Glomerular endothelial cell (primary cell): ENCODE data around the gene FNBP1. TPM values are rescaled to one million over a fixed set of nuclear protein-coding genes. Genes with fewer than 3 reads are reported as not detected.
A peak's percentile ranks its signal among the peaks of the same experiment; 100 is the strongest.

Experiments used
- DNase-seq: peaks from one replicate; pipeline ENCODE4 v3.0.0-alpha.2; 2011; ENCODE audit warnings: low read depth, low spot score; ENCODE audit errors: extremely low read depth
- total RNA-seq: library from RNA; depleted of rRNA; stranded (reverse); fragments of >200 nt; gene quantifications from 2 replicates; pipeline ENCODE4 v1.2.3, GENCODE V29; 2015

Gene FNBP1
- total RNA-seq = 17.9 and 30.1 TPM in 2 replicates

DNA sequence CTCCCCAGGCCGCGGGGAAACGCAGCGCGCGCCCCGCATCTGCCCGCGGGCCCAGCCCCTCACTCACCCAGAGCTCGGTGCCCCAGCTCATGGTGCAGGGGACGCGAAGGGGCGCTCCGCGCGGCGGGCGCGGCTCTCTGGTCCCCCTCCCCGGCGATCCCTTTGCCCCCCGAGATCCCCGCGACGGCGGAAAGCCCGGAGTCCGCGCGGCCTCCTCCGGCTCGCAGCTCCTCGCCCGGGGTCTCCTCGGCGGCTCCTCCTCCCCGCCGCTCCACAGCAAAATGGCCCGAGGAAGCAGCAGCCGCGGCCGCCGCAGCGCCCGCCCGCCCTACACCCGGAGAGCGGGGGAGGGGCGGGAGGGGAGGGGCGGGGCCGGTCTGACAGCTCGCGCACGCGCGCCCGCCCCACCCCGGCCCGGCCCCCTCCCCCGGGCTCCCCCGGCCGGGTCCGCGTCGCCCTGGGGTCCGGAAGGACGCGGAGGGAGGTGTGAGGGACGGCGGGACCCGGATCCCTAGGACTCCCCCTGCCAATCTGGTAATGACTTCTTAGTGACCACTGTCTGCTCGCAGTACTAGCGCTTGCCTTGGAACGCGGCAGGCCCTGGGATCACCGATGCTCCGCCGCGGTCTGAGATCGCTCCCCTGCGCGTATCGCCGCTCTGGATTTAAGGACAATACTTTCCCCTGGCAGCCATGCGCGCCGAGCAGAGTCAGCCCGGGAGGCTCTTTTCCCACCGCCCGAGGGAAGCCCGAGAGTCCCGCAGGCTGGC is at the start of gene FNBP1:
Gene FNBP1, minus strand, starts transcription at position 305 of the 769 bp plus-strand sequence. Its CDS starts 214 bp downstream, at position 91.
- DNase-seq = no peak

DNA sequence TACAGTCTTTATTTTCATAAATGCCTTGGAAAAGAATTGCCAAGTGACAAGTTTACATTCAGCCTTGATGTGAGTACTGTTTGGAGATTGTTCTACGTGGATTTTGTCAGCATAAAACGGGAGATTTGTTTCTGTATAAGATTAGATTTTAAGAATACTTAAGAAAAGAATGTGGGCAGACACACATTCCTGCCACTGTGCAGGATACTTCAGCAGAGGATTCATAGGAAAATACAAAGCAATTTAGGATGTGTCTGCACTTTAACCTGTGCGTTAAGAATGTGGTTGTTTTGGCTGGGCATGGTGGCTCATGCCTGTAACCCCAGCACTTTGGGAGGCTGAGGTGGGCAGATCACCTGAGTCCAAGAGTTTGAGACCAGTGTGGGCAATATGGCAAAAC is 47.9 kb upstream of the FNBP1 start:
- DNase-seq = no peak

- no peak for DNase-seq
Measured at GRCh38 chr9:130089141-130089540, 46.2 kb upstream of the FNBP1 start.

DNA sequence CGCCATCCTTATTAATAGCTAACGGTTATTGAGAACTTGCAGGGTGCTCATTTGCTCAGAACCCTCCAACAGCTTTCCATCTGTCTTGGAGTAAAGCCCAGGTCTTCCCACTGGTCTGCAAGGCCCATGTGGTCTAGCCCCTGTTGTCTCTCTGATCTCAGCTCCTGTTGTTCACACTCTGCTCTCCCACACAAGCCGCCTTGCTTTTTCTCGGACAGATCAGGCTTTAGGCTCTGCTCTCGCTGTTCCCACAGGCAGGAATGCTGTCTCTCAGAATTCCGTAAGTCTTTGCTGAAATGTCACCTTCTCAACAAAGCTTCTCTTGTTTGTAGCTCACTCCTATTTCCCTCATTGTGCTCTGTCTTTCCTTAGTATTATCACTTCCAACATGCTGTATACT is 45.1 kb upstream of the FNBP1 start:
- DNase-seq = no peak

GRCh38 chr9:130084337-130084736 is 41.3 kb upstream of the FNBP1 start:
- no peak for DNase-seq

GRCh38 chr9:130078547-130078946 is 35.6 kb upstream of the FNBP1 start:
- no peak for DNase-seq

GRCh38 chr9:130073373-130073772 is 30.4 kb upstream of the FNBP1 start:
- peak; percentile 83 for DNase-seq

- peak; percentile 20 for DNase-seq
Measured at GRCh38 chr9:130072515-130073235, 29.7 kb upstream of the FNBP1 start.

DNA sequence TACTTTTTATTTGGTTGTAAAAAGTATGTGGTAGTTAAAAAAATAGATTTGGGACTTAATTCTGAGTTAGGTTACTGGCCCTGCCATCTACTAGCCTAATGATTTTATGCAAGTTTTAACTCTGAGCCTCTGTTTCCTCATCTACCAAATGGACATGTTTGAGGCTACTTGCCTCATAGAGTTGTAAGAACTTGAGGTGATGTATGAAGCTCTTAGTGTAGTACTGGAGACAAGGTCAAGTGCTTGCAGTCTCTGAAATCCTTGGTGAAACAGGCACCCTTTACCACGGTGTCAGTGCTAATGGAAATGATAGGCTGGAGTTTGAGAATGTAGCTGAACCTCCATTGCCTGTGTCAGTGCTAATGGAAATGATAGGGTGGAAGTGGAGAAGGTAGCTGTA is 26.1 kb upstream of the FNBP1 start:
- no peak for DNase-seq

DNA sequence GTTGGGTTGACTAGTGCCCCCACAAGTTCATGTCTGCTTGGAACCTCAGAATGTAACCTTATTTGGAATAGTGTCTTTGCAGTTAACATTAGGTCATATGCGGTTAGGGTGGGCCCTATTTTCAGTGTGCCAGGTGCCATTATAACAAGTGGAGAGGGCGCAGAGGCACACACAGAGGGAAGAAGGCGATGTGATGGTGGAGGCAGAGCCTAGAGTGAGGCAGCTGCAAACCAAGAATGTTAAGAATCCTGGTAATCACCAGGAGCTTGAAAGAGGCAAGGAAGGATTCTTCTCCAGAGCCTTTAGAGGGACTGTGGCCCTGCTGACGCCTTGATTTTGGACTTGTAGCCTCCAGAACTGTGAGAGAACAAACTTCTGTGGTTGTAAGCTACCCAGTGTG is 21.6 kb upstream of the FNBP1 start:
- DNase-seq = no peak

- DNase-seq = no peak
Measured at GRCh38 chr9:130062750-130063149, 19.8 kb upstream of the FNBP1 start.

- no peak for DNase-seq
Measured at GRCh38 chr9:130060296-130060695, 17.3 kb upstream of the FNBP1 start.

DNA sequence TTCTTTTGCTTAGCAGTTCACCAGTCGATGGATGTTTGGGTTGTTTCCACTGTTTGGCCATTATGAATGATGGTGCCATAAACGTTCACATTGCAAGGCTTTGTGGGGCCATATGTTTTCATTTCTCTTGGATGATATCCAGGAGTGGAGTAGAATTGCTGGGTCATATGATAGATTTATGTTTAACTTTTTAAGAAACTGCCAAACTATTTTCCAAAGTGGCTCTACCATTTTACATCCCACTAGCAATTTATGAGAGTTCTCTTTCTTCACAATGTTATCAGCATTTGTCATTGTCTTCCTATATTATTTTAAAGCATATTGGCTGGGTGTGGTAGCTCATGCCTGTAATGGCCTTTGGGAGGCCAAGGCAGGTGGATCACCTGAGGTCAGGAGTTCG is 15.9 kb upstream of the FNBP1 start:
- no peak for DNase-seq

DNA sequence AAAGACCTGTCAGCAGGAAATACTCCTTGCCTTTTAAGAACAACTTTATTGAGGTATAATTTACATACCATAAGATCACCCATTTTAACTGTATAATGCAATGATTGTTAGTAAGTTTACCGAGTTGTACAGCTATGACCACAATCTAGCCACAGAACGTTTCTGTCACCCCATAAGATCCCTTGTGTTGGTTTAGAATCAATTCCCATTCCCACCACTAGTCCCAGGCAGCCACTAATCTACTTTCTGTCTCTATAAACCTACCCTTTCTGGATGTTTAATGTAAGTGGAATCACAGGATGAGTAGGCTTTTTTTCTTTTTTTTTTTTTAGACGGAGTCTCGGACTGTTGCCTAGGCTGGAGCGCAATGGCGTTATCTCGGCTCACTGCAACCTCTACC is 15.2 kb upstream of the FNBP1 start:
- no peak for DNase-seq

- no peak for DNase-seq
Measured at GRCh38 chr9:130054820-130055219, 11.8 kb upstream of the FNBP1 start.

DNA sequence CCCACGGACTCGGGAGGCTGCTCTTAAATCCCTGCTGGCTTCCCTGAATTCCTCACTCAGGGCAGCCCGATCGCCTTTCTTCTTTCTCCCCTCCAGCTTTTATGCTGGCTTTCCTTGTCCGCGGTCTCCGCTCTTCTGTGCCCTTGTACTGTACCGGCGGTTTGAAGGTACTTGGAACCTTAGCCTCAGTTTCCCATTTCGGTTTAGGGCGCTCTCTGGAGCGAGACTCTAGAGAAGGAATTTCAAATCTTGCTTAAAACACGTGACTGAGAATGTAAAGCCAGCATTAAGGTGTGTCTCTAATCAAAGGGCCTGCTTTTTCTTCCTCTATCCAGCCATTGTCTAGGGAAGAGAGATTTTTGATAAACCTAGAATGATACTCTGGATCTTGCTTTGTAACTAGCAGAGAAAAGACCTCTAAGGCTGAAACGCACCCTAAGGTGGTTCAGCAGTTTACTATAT is 11.4 kb upstream of the FNBP1 start:
- DNase-seq = no peak

DNA sequence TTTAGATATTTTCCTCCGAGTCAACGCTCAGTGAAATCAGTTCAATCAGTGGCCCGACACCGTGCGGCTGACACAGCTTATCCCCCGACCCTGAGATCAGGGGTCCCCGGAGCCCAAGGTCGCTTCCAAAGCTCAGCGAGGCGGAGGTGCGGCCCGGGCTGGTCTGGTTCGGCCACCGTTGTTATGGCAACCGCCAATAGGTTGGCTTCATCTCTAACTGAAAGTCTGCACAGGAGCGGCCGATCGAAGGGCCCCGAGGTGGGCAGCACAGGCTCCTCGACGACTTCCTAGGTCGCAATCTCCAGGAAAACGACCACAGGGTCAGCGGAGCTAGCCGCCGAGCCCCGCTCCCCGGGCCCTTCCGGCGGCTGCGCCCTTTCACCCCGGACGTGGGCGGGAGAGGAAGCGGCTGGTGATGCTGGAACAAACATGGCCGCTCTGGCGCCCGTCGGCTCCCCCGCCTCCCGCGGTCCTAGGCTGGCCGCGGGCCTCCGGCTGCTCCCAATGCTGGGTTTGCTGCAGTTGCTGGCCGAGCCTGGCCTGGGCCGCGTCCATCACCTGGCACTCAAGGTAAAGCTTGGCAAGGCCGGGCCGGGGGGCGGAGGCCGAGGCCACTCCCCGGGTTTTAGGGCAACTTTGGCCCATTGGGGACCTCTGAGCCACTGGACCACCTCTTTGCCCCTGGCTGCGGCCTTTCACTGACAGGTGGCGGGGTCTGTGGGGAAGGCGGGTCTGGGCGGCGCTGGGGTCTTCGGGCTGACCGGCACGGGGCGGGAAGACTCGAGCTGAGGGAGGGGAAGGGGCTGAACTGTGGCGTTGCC is 10.7 kb upstream of the FNBP1 start, which contains the start of gene GPR107:
Gene GPR107, plus strand, starts transcription at position 403 of the 821 bp plus-strand sequence. Its CDS starts 27 bp downstream, at position 430.
- no peak for DNase-seq

DNA sequence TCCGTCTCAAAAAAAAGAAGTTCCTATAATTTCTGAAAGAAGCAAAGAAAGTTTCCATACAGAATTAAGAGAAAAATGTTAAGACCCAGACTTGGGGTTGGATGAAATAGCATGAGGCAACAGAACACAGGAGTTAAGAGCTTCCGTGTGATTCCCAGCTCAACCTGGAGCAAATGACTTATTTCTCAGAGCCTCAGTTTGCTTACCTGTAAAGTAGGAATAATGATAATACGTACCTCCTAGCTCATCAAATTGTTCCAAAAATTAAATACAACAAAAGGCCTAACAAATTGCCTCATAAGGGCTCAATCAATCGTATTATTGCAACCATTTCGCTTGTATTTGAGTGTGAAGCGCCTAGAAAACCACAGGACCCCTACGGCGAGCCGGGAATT is 10.1 kb upstream of the FNBP1 start:
- no peak for DNase-seq

DNA sequence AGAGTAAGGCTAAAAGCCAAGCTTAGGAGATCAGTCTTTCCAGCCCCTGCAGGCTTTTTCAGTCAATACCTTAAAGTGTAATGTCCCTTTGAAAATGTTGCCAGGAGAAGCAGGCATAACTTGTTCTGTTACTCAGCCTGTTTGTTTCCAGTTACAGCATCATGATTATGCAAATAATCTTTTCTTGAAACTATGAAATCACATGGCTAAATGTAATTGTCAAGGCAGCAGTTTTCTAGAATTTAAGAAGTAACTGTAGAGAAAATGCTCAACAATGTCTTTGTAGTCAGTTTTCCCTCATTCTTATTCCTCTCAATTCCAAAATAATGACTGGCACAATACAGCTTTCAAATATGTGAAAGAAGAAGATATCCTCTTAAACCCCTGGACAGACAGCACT is 8.9 kb upstream of the FNBP1 start:
- DNase-seq = no peak

DNA sequence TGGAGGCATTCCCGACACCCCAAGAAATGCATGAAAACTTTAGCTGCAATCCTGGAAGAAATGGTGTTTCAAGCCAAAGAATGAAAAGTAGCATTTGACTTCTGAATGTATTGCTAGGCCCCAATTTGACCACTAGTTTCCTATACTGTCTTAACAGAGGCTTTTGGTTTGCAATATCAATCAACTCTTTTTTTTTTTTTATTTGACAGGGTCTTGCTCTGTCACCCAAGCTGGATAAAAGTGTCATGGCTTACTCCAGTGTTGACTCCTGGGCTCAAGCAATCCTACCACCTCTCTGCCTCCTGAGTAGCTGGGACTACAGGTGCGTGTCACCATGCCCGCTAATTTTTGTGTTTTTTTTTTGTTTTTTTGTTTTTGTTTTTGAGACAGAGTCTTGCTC is 7.5 kb upstream of the FNBP1 start:
- no peak for DNase-seq
